ENCODE measurements around the gene RSAD2. TPM values are rescaled to one million over a fixed set of nuclear protein-coding genes. Genes with fewer than 3 reads are reported as not detected.

Gene RSAD2
- total RNA-seq, 2 experiments from 2014 or later = 7.9 to 8.6 TPM

- intact Hi-C loops (cut with micrococcal nuclease) = loop anchor here (1.0 to 2.0 kb wide), 4 partner anchors 12 to 48 kb away; partner anchors contain the start of gene RSAD2
- Mint-ChIP-seq H3K27ac (peak within 1 kb of the TSS; percentile 85), H3K4me3 (peak within 1 kb of the TSS; percentile 92)
Measured at GRCh38 chr2:6865346-6866274, 12.0 kb upstream of the RSAD2 start, which contains the start of gene CMPK2. Gene CMPK2, minus strand, starts transcription at chr2:6865907. Its CDS starts 211 bp downstream, at chr2:6865696.

GRCh38 chr2:6866275-6866671, 11.3 kb upstream of the RSAD2 start:
- peak; percentile 54 for DNase-seq
- peaks cover under 1% of the 10 kb centered on the region for H3K9me3 Mint-ChIP-seq
- ChIA-PET POLR2A (interaction anchor here (1.2 to 1.3 kb wide), 2 partner anchors 9 to 11 kb away, joined by 4 to 6 read pairs; partner anchors contain the start of gene RSAD2), CTCF (interaction anchor here (0.9 to 4.5 kb wide), 13 partner anchors 13 to 178 kb away, joined by 3 to 40 read pairs (median 5); partner anchors contain the start of genes RNF144A and RSAD2)
- H3K4me1 Mint-ChIP-seq (ENCODE audit: low read depth) = peaks cover 7% of the 10 kb centered on the region
- peaks cover 2% of the 10 kb centered on the region for H3K27me3 Mint-ChIP-seq
- peak overlapping the region; percentile 85 for H3K27ac Mint-ChIP-seq
- H3K36me3 Mint-ChIP-seq = peaks cover 8% of the 10 kb centered on the region
- peak overlapping the region; percentile 92 for H3K4me3 Mint-ChIP-seq
- intact Hi-C loops (cut with micrococcal nuclease) = loop anchor here (1.0 kb wide), 3 partner anchors 11 to 47 kb away; partner anchors contain the start of gene RSAD2

More at GRCh38 chr2:6865346-6866274, 12.0 kb upstream of the RSAD2 start, which contains the start of gene CMPK2:
- CTCF ChIA-PET = interaction anchor here (1.1 to 4.5 kb wide), 11 partner anchors 13 to 178 kb away, joined by 3 to 40 read pairs (median 5); partner anchors contain the start of genes RNF144A and RSAD2
- H3K9me3 Mint-ChIP-seq = peaks cover 5% of the 10 kb centered on the region
- peaks cover 7% of the 10 kb centered on the region for H3K4me1 Mint-ChIP-seq (ENCODE audit: low read depth)
- POLR2A ChIA-PET = interaction anchor here (1.2 to 1.3 kb wide), 2 partner anchors 10 to 12 kb away, joined by 4 to 6 read pairs; partner anchors contain the start of gene RSAD2
- DNase-seq = peak; percentile 84
- H3K27me3 Mint-ChIP-seq = peaks cover 2% of the 10 kb centered on the region
- peaks cover 13% of the 10 kb centered on the region for H3K36me3 Mint-ChIP-seq

GRCh38 chr2:6866982-6867381, 10.6 kb upstream of the RSAD2 start:
- ChIA-PET POLR2A (interaction anchor here (1.2 kb wide), 1 partner anchor 11 kb away, joined by 6 read pairs; the partner anchor contains the start of gene RSAD2), CTCF (interaction anchor here (0.6 to 4.5 kb wide), 9 partner anchors 9 to 177 kb away, joined by 3 to 40 read pairs (median 5); partner anchors contain the start of gene RSAD2)
- no peak overlapping the region for H3K27ac Mint-ChIP-seq
- intact Hi-C loops (cut with micrococcal nuclease) = loop anchor here (1.0 kb wide), 3 partner anchors 10 to 46 kb away; partner anchors contain the start of gene RSAD2
- H3K4me3 Mint-ChIP-seq = no peak overlapping the region
- peaks cover 3% of the 10 kb centered on the region for H3K36me3 Mint-ChIP-seq
- peaks cover 2% of the 10 kb centered on the region for H3K27me3 Mint-ChIP-seq
- peaks cover 7% of the 10 kb centered on the region for H3K4me1 Mint-ChIP-seq (ENCODE audit: low read depth)
- no peaks in the 10 kb centered on the region for H3K9me3 Mint-ChIP-seq
- DNase-seq = no peak

GRCh38 chr2:6872394-6872793, 5.2 kb upstream of the RSAD2 start:
- POLR2A ChIA-PET = no interaction called here
- no peaks in the 10 kb centered on the region for H3K36me3 Mint-ChIP-seq
- H3K27me3 Mint-ChIP-seq = no peaks in the 10 kb centered on the region
- peaks cover 19% of the 10 kb centered on the region for H3K4me1 Mint-ChIP-seq (ENCODE audit: low read depth)
- DNase-seq = no peak
- intact Hi-C loops (cut with micrococcal nuclease) = no loop called here
- peaks cover 4% of the 10 kb centered on the region for H3K9me3 Mint-ChIP-seq
- CTCF ChIA-PET = interaction anchor here (1.4 kb wide), 1 partner anchor 34 kb away, joined by 3 read pairs; no protein-coding TSS in a partner anchor
- no peak overlapping the region for H3K4me3 Mint-ChIP-seq
- no peak overlapping the region for H3K27ac Mint-ChIP-seq

GRCh38 chr2:6874032-6874431, 3.5 kb upstream of the RSAD2 start:
- DNase-seq = no peak
- ChIA-PET CTCF (no interaction called here), POLR2A (no interaction called here)
- peaks cover 2% of the 10 kb centered on the region for H3K27me3 Mint-ChIP-seq
- H3K9me3 Mint-ChIP-seq = peaks cover 4% of the 10 kb centered on the region
- H3K4me3 Mint-ChIP-seq = no peak overlapping the region
- H3K27ac Mint-ChIP-seq = no peak overlapping the region
- H3K36me3 Mint-ChIP-seq = no peaks in the 10 kb centered on the region
- intact Hi-C loops (cut with micrococcal nuclease) = no loop called here
- H3K4me1 Mint-ChIP-seq (ENCODE audit: low read depth) = peaks cover 34% of the 10 kb centered on the region

- no peak overlapping the region for H3K27ac Mint-ChIP-seq
- peaks cover 4% of the 10 kb centered on the region for H3K9me3 Mint-ChIP-seq
- no peak overlapping the region for H3K4me3 Mint-ChIP-seq
- H3K27me3 Mint-ChIP-seq = peaks cover 2% of the 10 kb centered on the region
- no peak for DNase-seq
- CTCF ChIA-PET = interaction anchor here (0.9 to 5.7 kb wide), 2 partner anchors 9 to 21 kb away, joined by 3 to 40 read pairs; partner anchors contain the start of gene CMPK2
- POLR2A ChIA-PET = no interaction called here
- intact Hi-C loops (cut with micrococcal nuclease) = loop anchor here (2.0 kb wide), 1 partner anchor 30 kb away; no protein-coding TSS in a partner anchor
- H3K4me1 Mint-ChIP-seq (ENCODE audit: low read depth) = peaks cover 53% of the 10 kb centered on the region
- no peaks in the 10 kb centered on the region for H3K36me3 Mint-ChIP-seq
Measured at GRCh38 chr2:6876309-6876708, 1.3 kb upstream of the RSAD2 start.

GRCh38 chr2:6878549-6878948, 972 bp downstream of the RSAD2 start:
- DNase-seq = no peak
- POLR2A ChIA-PET = no interaction called here
- Mint-ChIP-seq H3K27me3 (peaks cover 2% of the 10 kb centered on the region), H3K27ac (no peak overlapping the region), H3K9me3 (peaks cover 4% of the 10 kb centered on the region), H3K4me1 (ENCODE audit: low read depth) (peaks cover 44% of the 10 kb centered on the region), H3K36me3 (no peaks in the 10 kb centered on the region), H3K4me3 (peak overlapping the region; percentile 36)
- intact Hi-C loops (cut with micrococcal nuclease) = no loop called here
- CTCF ChIA-PET = interaction anchor here (1.5 to 5.7 kb wide), 4 partner anchors 12 to 165 kb away, joined by 4 to 40 read pairs (median 9); partner anchors contain the start of gene CMPK2

GRCh38 chr2:6879011-6879410, 1.4 kb downstream of the RSAD2 start:
- H3K36me3 Mint-ChIP-seq = no peaks in the 10 kb centered on the region
- H3K4me3 Mint-ChIP-seq = peak overlapping the region; percentile 36
- H3K27me3 Mint-ChIP-seq = peaks cover 2% of the 10 kb centered on the region
- POLR2A ChIA-PET = no interaction called here
- H3K27ac Mint-ChIP-seq = no peak overlapping the region
- peaks cover 1% of the 10 kb centered on the region for H3K9me3 Mint-ChIP-seq
- no peak for DNase-seq
- CTCF ChIA-PET = interaction anchor here (1.5 to 5.7 kb wide), 4 partner anchors 12 to 164 kb away, joined by 4 to 40 read pairs (median 9); partner anchors contain the start of gene CMPK2
- peaks cover 44% of the 10 kb centered on the region for H3K4me1 Mint-ChIP-seq (ENCODE audit: low read depth)
- intact Hi-C loops (cut with micrococcal nuclease) = no loop called here

- ChIA-PET CTCF (interaction anchor here (1.0 to 5.7 kb wide), 3 partner anchors 13 to 164 kb away, joined by 3 to 40 read pairs (median 4); partner anchors contain the start of gene CMPK2), POLR2A (no interaction called here)
- Mint-ChIP-seq H3K4me3 (peak overlapping the region; percentile 14), H3K27ac (peak overlapping the region; percentile 52), H3K4me1 (ENCODE audit: low read depth) (peaks cover 44% of the 10 kb centered on the region), H3K9me3 (no peaks in the 10 kb centered on the region), H3K36me3 (no peaks in the 10 kb centered on the region), H3K27me3 (peaks cover 2% of the 10 kb centered on the region)
- no peak for DNase-seq
- intact Hi-C loops (cut with micrococcal nuclease) = no loop called here
Measured at GRCh38 chr2:6880200-6880733, 2.7 kb downstream of the RSAD2 start.

- no peaks in the 10 kb centered on the region for H3K36me3 Mint-ChIP-seq
- no peak overlapping the region for H3K4me3 Mint-ChIP-seq
- H3K9me3 Mint-ChIP-seq = no peaks in the 10 kb centered on the region
- peaks cover 44% of the 10 kb centered on the region for H3K4me1 Mint-ChIP-seq (ENCODE audit: low read depth)
- H3K27me3 Mint-ChIP-seq = peaks cover 2% of the 10 kb centered on the region
- CTCF ChIA-PET = interaction anchor here (1.6 to 5.7 kb wide), 2 partner anchors 14 to 35 kb away, joined by 4 to 40 read pairs; partner anchors contain the start of gene CMPK2
- H3K27ac Mint-ChIP-seq = no peak overlapping the region
- no peak for DNase-seq
- intact Hi-C loops (cut with micrococcal nuclease) = no loop called here
- POLR2A ChIA-PET = no interaction called here
Measured at GRCh38 chr2:6881046-6881445, 3.5 kb downstream of the RSAD2 start.

- ChIA-PET CTCF (interaction anchor here (5.7 kb wide), 1 partner anchor 15 kb away, joined by 40 read pairs; the partner anchor contains the start of gene CMPK2), POLR2A (no interaction called here)
- Mint-ChIP-seq H3K9me3 (no peaks in the 10 kb centered on the region), H3K27me3 (peaks cover 2% of the 10 kb centered on the region), H3K4me1 (ENCODE audit: low read depth) (peaks cover 44% of the 10 kb centered on the region), H3K36me3 (no peaks in the 10 kb centered on the region), H3K27ac (no peak overlapping the region), H3K4me3 (no peak overlapping the region)
- intact Hi-C loops (cut with micrococcal nuclease) = no loop called here
- no peak for DNase-seq
Measured at GRCh38 chr2:6881516-6881915, 3.9 kb downstream of the RSAD2 start.
